Measurements from ENCODE around the gene ZNF467. TPM values are rescaled to one million over a fixed set of nuclear protein-coding genes. Genes with fewer than 3 reads are reported as not detected.

The ZNF467 gene
- total and polyA plus RNA-seq, 8 donors = 6.3 to 18.6 (median 8.8) TPM

GRCh38 chr7:149817301-149817771 lies 43.9 kb upstream of the ZNF467 start:
- TF ChIP-seq CTCF (IDR thresholded peaks at IDR 0.05) = no peak
- no peaks in the 10 kb centered on the region for H3K4me1 ChIP-seq
- H3K4me3 ChIP-seq = no peak overlapping the region
- DNase-seq = peak in 2 of 6 donors; percentile 21 to 42
- no peak overlapping the region for H3K27ac ChIP-seq
- FAIRE-seq = no peak
- no peaks in the 10 kb centered on the region for H3K27me3 ChIP-seq
- intact Hi-C loops (cut with DNase I) = no loop called here
- no peaks in the 10 kb centered on the region for H3K36me3 ChIP-seq
- no peaks in the 10 kb centered on the region for H3K9me3 ChIP-seq
- ATAC-seq = no peak
- WGBS, 2 donors = 66 to 68% methylated on average over 8 of the region's 8 CpGs

GRCh38 chr7:149816794-149817193 lies 43.4 kb upstream of the ZNF467 start:
- no peak for FAIRE-seq
- Histone ChIP-seq H3K36me3 (no peaks in the 10 kb centered on the region), H3K4me1 (no peaks in the 10 kb centered on the region), H3K9me3 (no peaks in the 10 kb centered on the region), H3K27ac (no peak overlapping the region), H3K27me3 (no peaks in the 10 kb centered on the region), H3K4me3 (no peak overlapping the region)
- intact Hi-C loops (cut with DNase I) = no loop called here
- DNase-seq = peak in 1 of 6 donors; percentile 8
- ATAC-seq = no peak
- WGBS, 2 donors = 60 to 66% methylated on average over 4 of the region's 4 CpGs
- TF ChIP-seq CTCF (IDR thresholded peaks at IDR 0.05) = no peak

GRCh38 chr7:149816267-149816751 lies 42.9 kb upstream of the ZNF467 start:
- no peaks in the 10 kb centered on the region for H3K27me3 ChIP-seq
- ATAC-seq (no peak), DNase-seq (peak in 2 of 6 donors; percentile 18 to 63), FAIRE-seq (no peak)
- no peaks in the 10 kb centered on the region for H3K4me1 ChIP-seq
- H3K4me3 ChIP-seq = no peak overlapping the region
- 70 to 75% methylated on average over 21 of the region's 21 CpGs for WGBS, 2 donors
- intact Hi-C loops (cut with DNase I) = no loop called here
- no peak for TF ChIP-seq CTCF (IDR thresholded peaks at IDR 0.05)
- no peak overlapping the region for H3K27ac ChIP-seq
- H3K36me3 ChIP-seq = no peaks in the 10 kb centered on the region
- no peaks in the 10 kb centered on the region for H3K9me3 ChIP-seq

- TF ChIP-seq CTCF (IDR thresholded peaks at IDR 0.05) = no peak
- no peak overlapping the region for H3K4me3 ChIP-seq
- no peaks in the 10 kb centered on the region for H3K27me3 ChIP-seq
- peak in 2 of 6 donors; percentile 10 to 65 for DNase-seq
- no peak for ATAC-seq
- no peaks in the 10 kb centered on the region for H3K4me1 ChIP-seq
- WGBS, 2 donors = 62 to 65% methylated on average over 16 of the region's 16 CpGs
- no peaks in the 10 kb centered on the region for H3K9me3 ChIP-seq
- FAIRE-seq = no peak
- no peak overlapping the region for H3K27ac ChIP-seq
- H3K36me3 ChIP-seq = no peaks in the 10 kb centered on the region
- intact Hi-C loops (cut with DNase I) = no loop called here
Measured at GRCh38 chr7:149815661-149816266, 42.4 kb upstream of the ZNF467 start.

GRCh38 chr7:149815121-149815520 lies 41.7 kb upstream of the ZNF467 start:
- WGBS, 2 donors = 78 to 82% methylated on average over 12 of the region's 12 CpGs
- FAIRE-seq = no peak

More at GRCh38 chr7:149815121-149815520, 41.7 kb upstream of the ZNF467 start:
- Histone ChIP-seq H3K4me1 (no peaks in the 10 kb centered on the region), H3K27me3 (no peaks in the 10 kb centered on the region), H3K36me3 (no peaks in the 10 kb centered on the region), H3K27ac (no peak overlapping the region), H3K9me3 (no peaks in the 10 kb centered on the region), H3K4me3 (no peak overlapping the region)
- no peak for TF ChIP-seq CTCF (IDR thresholded peaks at IDR 0.05)
- ATAC-seq (no peak), DNase-seq (peak in 1 of 6 donors; percentile 67)
- intact Hi-C loops (cut with DNase I) = no loop called here

Data from pancreas (tissue), 10 donors.